Esophagus squamous epithelium (tissue), 5 donors: Measurements from ENCODE around the gene CDH2. TPM values are rescaled to one million over a fixed set of nuclear protein-coding genes. Genes with fewer than 3 reads are reported as not detected.

Source experiments
- DNase-seq: peaks from one replicate; lab custom pipeline; 2025; lab: John Stamatoyannopoulos, UW
- H3K27ac ChIP-seq, 4 donors: fragments of 200-600 bp; sonication (generic); one replicate each; pipeline ENCODE4 v1.5.1; 2016 to 2019; ENCODE audit warnings: mild to moderate bottlenecking in 1 of 4
- H3K27me3 ChIP-seq, 4 donors: fragments of 200-600 bp; sonication (generic); 1 replicate in 3 of 4; 2 replicates in 1 of 4; pipeline versions ENCODE4 v1.5.1 to v1.6.0; 2017 to 2021; ENCODE audit warnings: antibody characterized with exemption in 1 of 4
- H3K36me3 ChIP-seq, 3 donors: fragments of 200-600 bp; sonication (generic); one replicate each; pipeline ENCODE4 v1.5.1; 2016 to 2019
- H3K4me1 ChIP-seq, 3 donors: fragments of 200-600 bp; sonication (generic); one replicate each; pipeline ENCODE4 v1.5.1; 2017 to 2019
- H3K4me3 ChIP-seq, 4 donors: fragments of 200-600 bp; sonication (generic); 1 replicate in 3 of 4; 2 replicates in 1 of 4; pipeline ENCODE4 v1.5.1; 2016 to 2019; ENCODE audit warnings: mild to moderate bottlenecking in 2 of 4, moderate library complexity in 1 of 4
- H3K9me3 ChIP-seq, 3 donors: fragments of 200-600 bp; sonication (generic); one replicate each; pipeline ENCODE4 v1.5.1; 2016 to 2019
- POLR2A ChIP-seq, 4 donors: fragments of 450-650 bp; IDR thresholded peaks; one replicate each; pipeline ENCODE4 v1.6.1; 2017; ENCODE audit warnings: antibody characterized with exemption in 4 of 4, mild to moderate bottlenecking in 4 of 4, moderate library complexity in 3 of 4
- WGBS, 2 donors: methylation state at CpG; one replicate each; pipeline ENCODE4 v1.1.5; 2018; 5-methylcytosine and 5-hydroxymethylcytosine counted together
- intact Hi-C: fragments of 100-400 bp; cut with DNase I; formaldehyde crosslinking; loops from one replicate; pipeline ENCODE4 v1.15.0; 2022
- total RNA-seq, 4 donors: library from RNA; depleted of rRNA; stranded (reverse); fragments of >200 nt; gene quantifications; one replicate each; pipeline ENCODE4 v1.1.0, GENCODE V29; 2016
- TF ChIP-seq, protein P1 (sequence below), 6 experiments: fragments of 450-650 bp in 4 of 6; fragments of 200-600 bp in 2 of 6; sonication (generic) in 2 of 6; IDR thresholded peaks; one replicate each; pipeline ENCODE4 v1.5.1; 2016 to 2019; ENCODE audit warnings: antibody characterized with exemption in 6 of 6, mild to moderate bottlenecking in 4 of 6, moderate library complexity in 4 of 6
- donor health status: DM: yes; HTN: yes; CAD: no.

The CDH2 gene
- total RNA-seq, 4 donors from 2014 or later: 0.11 to 0.88 (median 0.28) TPM

- H3K36me3 ChIP-seq: no peaks in the 10 kb centered on the region
- H3K27me3 ChIP-seq: no peaks in the 10 kb centered on the region
- intact Hi-C loops: no loop called here
- no peaks in the 10 kb centered on the region for H3K4me1 ChIP-seq
- H3K27ac ChIP-seq: no peak overlapping the region
- no peak for DNase-seq
- WGBS, 2 donors: 65 to 88% methylated on average over 2 to 4 of the region's 4 CpGs
- H3K4me3 ChIP-seq: no peak overlapping the region
- TF ChIP-seq POLR2A (IDR thresholded peaks at IDR 0.05): no peak
- TF ChIP-seq, protein P1, sequence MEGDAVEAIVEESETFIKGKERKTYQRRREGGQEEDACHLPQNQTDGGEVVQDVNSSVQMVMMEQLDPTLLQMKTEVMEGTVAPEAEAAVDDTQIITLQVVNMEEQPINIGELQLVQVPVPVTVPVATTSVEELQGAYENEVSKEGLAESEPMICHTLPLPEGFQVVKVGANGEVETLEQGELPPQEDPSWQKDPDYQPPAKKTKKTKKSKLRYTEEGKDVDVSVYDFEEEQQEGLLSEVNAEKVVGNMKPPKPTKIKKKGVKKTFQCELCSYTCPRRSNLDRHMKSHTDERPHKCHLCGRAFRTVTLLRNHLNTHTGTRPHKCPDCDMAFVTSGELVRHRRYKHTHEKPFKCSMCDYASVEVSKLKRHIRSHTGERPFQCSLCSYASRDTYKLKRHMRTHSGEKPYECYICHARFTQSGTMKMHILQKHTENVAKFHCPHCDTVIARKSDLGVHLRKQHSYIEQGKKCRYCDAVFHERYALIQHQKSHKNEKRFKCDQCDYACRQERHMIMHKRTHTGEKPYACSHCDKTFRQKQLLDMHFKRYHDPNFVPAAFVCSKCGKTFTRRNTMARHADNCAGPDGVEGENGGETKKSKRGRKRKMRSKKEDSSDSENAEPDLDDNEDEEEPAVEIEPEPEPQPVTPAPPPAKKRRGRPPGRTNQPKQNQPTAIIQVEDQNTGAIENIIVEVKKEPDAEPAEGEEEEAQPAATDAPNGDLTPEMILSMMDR (IDR thresholded peaks at IDR 0.05): no peak
- H3K9me3 ChIP-seq: no peaks in the 10 kb centered on the region
Measured at GRCh38 chr18:28201056-28201455, 24.1 kb upstream of the CDH2 start.

GRCh38 chr18:28198620-28199019, 21.7 kb upstream of the CDH2 start:
- no peak overlapping the region for H3K4me3 ChIP-seq
- no peaks in the 10 kb centered on the region for H3K4me1 ChIP-seq
- TF ChIP-seq, protein P1 (IDR thresholded peaks at IDR 0.05): no peak
- no peak for TF ChIP-seq POLR2A (IDR thresholded peaks at IDR 0.05)
- no peaks in the 10 kb centered on the region for H3K27me3 ChIP-seq
- H3K27ac ChIP-seq: no peak overlapping the region
- intact Hi-C loops: no loop called here
- no peaks in the 10 kb centered on the region for H3K36me3 ChIP-seq
- WGBS, 2 donors: 81 to 83% methylated on average over 5 of the region's 5 CpGs
- DNase-seq: no peak
- H3K9me3 ChIP-seq: no peaks in the 10 kb centered on the region

GRCh38 chr18:28193177-28193778, 16.3 kb upstream of the CDH2 start:
- intact Hi-C loops: no loop called here
- 61 to 69% methylated on average over 6 of the region's 6 CpGs for WGBS, 2 donors
- TF ChIP-seq POLR2A (IDR thresholded peaks at IDR 0.05): no peak
- TF ChIP-seq, protein P1 (IDR thresholded peaks at IDR 0.05): no peak
- Histone ChIP-seq H3K9me3 (no peaks in the 10 kb centered on the region), H3K4me3 (no peak overlapping the region), H3K36me3 (no peaks in the 10 kb centered on the region), H3K27me3 (no peaks in the 10 kb centered on the region), H3K27ac (no peak overlapping the region), H3K4me1 (no peaks in the 10 kb centered on the region)
- no peak for DNase-seq

GRCh38 chr18:28189400-28190239, 12.7 kb upstream of the CDH2 start:
- no peaks in the 10 kb centered on the region for H3K4me1 ChIP-seq
- H3K27ac ChIP-seq: no peak overlapping the region
- WGBS, 2 donors: 53 to 59% methylated on average over 5 of the region's 5 CpGs
- no peaks in the 10 kb centered on the region for H3K36me3 ChIP-seq
- no peaks in the 10 kb centered on the region for H3K9me3 ChIP-seq
- H3K27me3 ChIP-seq: peaks cover 0 to 9% (median 0%) of the 10 kb centered on the region in 4 donors
- intact Hi-C loops: loop anchor here (10.0 kb wide), 1 partner anchor 585 kb away; no protein-coding TSS in a partner anchor
- no peak for TF ChIP-seq POLR2A (IDR thresholded peaks at IDR 0.05)
- TF ChIP-seq, protein P1 (IDR thresholded peaks at IDR 0.05): peak in 5 of 6 experiments; percentile 26 to 69 (median 46)
- no peak for DNase-seq
- H3K4me3 ChIP-seq: no peak overlapping the region

GRCh38 chr18:28185121-28185520, 8.2 kb upstream of the CDH2 start:
- Histone ChIP-seq H3K4me3 (no peak overlapping the region), H3K36me3 (no peaks in the 10 kb centered on the region), H3K4me1 (no peaks in the 10 kb centered on the region), H3K9me3 (no peaks in the 10 kb centered on the region), H3K27me3 (peaks cover 0 to 22% (median 0%) of the 10 kb centered on the region in 4 donors), H3K27ac (no peak overlapping the region)
- TF ChIP-seq, protein P1 (IDR thresholded peaks at IDR 0.05): no peak
- no peak for TF ChIP-seq POLR2A (IDR thresholded peaks at IDR 0.05)
- 57 to 77% methylated on average over 3 of the region's 3 CpGs for WGBS, 2 donors
- DNase-seq: no peak
- intact Hi-C loops: loop anchor here (10.0 kb wide), 1 partner anchor 580 kb away; no protein-coding TSS in a partner anchor
